Measurements from ENCODE around the gene SND1. TPM values are rescaled to one million over a fixed set of nuclear protein-coding genes. Genes with fewer than 3 reads are reported as not detected.

The SND1 gene
- total RNA-seq, 1 donor, result 241 TPM

DNA sequence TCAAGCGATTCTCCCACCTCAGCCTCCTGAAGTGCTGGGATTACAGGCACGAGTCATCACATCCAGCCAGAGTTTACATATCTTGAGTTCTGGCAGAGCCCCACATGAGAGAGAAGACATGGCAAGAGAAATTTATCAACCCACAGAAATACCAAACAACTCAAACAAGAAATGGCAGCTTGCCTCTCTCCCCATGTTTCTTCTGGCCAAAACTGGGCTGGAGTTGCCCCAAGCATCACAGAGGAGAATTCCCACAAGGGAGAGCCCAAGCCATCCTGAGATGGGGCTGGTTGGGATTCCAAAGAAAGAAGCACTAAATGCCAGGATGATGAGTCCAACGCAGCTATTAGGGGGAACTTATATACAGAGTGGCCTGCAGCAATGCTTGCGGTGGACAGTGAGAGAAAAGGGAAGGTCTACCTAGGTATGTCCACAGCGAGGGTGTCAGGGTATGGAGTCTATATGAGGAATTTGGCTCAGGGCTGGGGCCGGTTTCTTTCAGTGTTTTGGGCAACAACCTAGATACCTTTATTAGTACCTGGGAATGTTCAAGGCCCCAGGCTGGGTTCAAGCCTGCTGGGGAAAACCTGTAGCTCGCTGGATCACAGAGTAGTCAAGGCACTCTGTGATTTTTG is 19.6 kb upstream of the SND1 start:
- H3K4me3 ChIP-seq (ENCODE audit: low read depth, low read length), result no peak overlapping the region
- peak; percentile 19 for DNase-seq (ENCODE audit: low read depth)
- TF ChIP-seq, protein P1, sequence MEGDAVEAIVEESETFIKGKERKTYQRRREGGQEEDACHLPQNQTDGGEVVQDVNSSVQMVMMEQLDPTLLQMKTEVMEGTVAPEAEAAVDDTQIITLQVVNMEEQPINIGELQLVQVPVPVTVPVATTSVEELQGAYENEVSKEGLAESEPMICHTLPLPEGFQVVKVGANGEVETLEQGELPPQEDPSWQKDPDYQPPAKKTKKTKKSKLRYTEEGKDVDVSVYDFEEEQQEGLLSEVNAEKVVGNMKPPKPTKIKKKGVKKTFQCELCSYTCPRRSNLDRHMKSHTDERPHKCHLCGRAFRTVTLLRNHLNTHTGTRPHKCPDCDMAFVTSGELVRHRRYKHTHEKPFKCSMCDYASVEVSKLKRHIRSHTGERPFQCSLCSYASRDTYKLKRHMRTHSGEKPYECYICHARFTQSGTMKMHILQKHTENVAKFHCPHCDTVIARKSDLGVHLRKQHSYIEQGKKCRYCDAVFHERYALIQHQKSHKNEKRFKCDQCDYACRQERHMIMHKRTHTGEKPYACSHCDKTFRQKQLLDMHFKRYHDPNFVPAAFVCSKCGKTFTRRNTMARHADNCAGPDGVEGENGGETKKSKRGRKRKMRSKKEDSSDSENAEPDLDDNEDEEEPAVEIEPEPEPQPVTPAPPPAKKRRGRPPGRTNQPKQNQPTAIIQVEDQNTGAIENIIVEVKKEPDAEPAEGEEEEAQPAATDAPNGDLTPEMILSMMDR (IDR thresholded peaks at IDR 0.05; ENCODE audit: insufficient read depth, low read depth, low read length), result no peak

DNA sequence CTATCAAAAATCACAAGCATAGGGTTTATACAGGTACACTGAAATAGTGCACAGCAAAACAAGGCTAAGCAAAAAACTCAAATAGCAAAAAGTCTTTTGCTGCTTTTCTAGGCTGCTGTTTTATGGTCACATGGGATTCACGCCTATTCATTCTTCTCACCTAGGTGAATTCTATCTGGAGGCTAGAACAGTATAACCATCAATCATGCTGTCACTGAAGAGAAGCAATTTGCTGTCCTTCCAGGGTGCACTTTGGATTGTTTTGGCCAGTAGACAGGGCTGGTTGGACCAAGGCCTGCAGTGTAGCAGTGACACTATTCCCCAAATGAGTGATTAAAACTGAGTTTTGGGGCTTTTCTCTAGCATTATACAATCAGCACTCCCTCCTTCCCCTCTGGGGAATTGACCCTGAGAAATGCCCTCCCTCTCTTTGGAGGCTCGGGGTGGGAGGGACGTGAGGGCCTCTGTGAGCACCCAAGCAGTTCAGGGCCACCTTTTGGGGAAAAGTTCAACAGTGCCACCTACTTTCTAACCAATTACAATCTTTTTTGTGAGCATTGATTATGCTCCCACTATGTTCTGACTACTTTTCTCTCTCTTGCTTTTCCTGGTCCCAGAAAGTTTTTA is 16.2 kb upstream of the SND1 start:
- no peak for DNase-seq (ENCODE audit: low read depth)

DNA sequence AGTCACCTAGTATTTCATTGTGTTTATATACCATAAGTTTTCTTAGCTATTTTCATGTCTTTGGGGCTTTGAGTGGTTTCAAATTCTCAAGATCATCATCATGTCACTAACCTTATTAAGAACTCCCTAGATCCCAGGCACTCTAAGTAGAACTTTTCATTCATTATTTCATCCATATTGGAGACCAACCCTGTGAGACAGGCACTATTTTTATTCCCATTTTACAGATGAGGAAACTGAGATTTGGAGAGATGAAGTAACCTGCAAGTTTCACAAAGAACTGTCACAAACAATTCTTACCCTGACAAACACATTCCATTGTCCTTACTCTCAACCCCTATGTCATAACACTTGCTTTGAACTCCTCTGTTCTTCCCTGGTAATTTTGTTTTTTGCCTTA is 13.8 kb upstream of the SND1 start:
- no peak overlapping the region for H3K4me3 ChIP-seq (ENCODE audit: low read depth, low read length)
- TF ChIP-seq, protein P1 (IDR thresholded peaks at IDR 0.05; ENCODE audit: insufficient read depth, low read depth, low read length), result no peak
- DNase-seq (ENCODE audit: low read depth), result no peak

More for the DNA sequence above, 16.2 kb upstream of the SND1 start:
- TF ChIP-seq, protein P1 (IDR thresholded peaks at IDR 0.05; ENCODE audit: insufficient read depth, low read depth, low read length), result no peak
- no peak overlapping the region for H3K4me3 ChIP-seq (ENCODE audit: low read depth, low read length)

DNA sequence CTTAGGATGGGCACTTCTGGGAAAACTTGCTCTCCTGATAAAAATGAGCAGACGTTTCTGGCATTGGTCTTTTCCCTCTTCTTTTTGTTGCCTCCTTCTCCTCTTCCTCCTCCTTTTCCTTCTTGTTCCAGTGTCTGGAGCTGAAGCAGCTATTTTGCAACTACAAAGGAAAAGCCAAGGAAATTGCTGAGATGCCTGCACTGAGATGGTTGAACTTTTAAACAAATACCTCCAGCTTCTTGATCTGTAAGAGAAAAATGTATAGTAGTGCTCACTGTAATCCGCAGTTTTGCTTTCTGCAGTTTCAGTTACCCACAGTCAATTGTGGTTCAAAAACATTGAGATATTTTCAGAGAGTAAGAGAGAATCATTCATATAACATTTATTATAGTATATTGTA is 7.5 kb upstream of the SND1 start:
- TF ChIP-seq, protein P1 (IDR thresholded peaks at IDR 0.05; ENCODE audit: insufficient read depth, low read depth, low read length), result no peak
- no peak for DNase-seq (ENCODE audit: low read depth)
- no peak overlapping the region for H3K4me3 ChIP-seq (ENCODE audit: low read depth, low read length)

DNA sequence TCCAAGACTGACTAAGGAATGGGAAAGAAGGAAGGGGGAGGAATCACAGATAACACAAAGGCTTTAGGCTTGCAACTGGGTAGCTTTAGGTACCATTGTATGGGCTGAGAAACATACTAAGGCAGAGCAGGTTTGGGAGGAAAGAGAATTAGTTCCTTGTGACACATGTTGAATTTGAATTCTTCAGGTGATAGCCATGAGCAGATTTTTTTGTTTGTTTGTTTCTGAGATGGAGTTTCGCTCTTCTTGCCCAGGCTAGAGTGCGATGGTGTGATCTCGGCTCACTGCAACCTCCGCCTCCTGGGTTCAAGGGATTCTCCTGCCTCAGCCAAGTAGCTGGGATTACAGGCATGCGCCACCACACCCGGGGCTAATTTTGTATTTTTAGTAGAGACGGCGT is 4.4 kb upstream of the SND1 start:
- TF ChIP-seq, protein P1 (IDR thresholded peaks at IDR 0.05; ENCODE audit: insufficient read depth, low read depth, low read length), result no peak
- H3K4me3 ChIP-seq (ENCODE audit: low read depth, low read length), result no peak overlapping the region
- no peak for DNase-seq (ENCODE audit: low read depth)

DNA sequence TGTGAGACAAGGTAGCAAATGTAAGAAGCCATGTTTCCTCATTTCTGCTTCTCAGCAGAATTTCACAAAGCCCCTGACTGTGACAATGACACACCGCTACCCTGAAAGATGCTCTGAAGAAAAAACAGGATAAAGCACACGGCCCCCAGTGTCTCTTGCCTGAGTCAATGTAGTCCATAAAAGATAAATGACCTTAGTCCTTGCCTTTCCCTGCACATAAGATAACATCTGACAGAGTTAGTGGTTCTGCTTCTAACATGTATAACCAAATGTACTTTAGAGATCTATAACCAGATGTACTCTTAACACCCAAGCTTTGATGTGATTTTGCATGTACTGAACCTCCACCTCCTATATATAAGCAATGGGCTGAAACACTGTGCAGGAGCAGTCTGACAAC is 3.0 kb upstream of the SND1 start:
- TF ChIP-seq, protein P1 (IDR thresholded peaks at IDR 0.05; ENCODE audit: insufficient read depth, low read depth, low read length), result no peak
- no peak overlapping the region for H3K4me3 ChIP-seq (ENCODE audit: low read depth, low read length)
- no peak for DNase-seq (ENCODE audit: low read depth)
